NCI-H2081 (cell line): ENCODE results near the gene MEOX2.
A peak's percentile ranks its signal among the peaks of the same experiment; 100 is the strongest.

Experiments used
- DNase-seq, 2 experiments: peaks; one replicate each; lab custom pipeline; 2025; lab: John Stamatoyannopoulos, UW

MEOX2 gene

GRCh38 chr7:15686295-15686956, at the start of gene MEOX2:
MEOX2 (minus strand) TSS chr7:15686683; CDS start chr7:15686402, 281 bp downstream.
- peak; percentile 57 to 76 for DNase-seq

DNA sequence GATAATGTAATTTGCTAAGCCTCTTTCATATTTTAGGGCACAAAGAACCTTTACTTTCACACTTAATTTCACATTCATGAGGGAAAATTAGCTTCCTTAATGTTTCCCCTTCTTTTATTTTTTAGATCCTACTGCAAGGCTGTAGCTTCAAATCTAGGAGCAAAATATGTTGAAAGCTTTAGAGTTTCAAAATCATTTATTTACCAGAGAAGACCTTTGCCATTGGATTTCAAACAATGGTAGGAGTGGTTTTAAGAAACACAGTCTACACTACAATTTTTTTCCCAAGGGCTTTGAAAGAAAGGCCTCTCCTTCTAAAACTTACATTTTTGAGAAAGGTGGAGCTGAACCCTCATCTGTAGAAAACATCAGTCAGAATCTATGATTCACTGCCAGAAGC, 43.3 kb upstream of the MEOX2 start:
- no peak for DNase-seq

DNA sequence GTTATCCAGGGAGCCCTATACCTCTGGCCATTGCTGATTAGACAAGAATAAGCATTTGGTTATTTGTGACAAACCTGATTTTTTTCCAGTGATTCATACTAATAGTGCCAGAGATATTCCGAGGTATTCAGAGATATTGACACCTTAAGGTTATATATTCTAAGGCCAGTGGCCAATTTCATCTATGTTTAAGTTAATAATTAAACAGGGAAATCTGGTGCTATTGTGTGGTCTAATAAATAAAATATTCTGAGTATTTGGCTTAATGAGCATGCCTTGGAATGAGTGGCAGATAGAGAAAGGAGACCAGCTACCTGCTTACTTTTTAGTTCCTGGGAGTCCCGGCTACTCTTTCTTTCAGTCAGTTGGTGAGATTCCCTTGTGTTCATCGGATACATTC, 38.6 kb upstream of the MEOX2 start:
- no peak for DNase-seq

DNA sequence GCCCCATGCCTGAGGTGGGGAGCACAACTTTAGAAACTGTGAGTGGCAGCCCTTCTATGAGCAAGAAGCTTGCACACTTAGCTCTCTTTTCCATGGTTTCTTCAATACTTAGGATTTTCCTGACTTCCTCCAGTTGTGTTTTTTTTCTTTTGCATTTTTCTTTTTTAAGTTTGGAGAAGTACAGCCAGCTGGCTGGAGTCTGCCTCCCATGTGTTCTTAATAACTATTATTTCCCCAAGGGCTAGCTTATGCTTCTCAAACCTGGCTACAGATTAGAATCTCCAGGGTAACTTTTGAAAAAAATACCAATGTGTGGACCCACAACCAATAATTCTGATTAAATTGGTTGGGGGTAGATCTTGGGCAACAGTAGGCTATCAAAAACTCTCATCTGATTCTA, 37.4 kb upstream of the MEOX2 start:
- DNase-seq: no peak

- peak; percentile 38 to 66 for DNase-seq
These were observed 34.5 kb upstream of the MEOX2 start for GRCh38 chr7:15720849-15721471.

DNA sequence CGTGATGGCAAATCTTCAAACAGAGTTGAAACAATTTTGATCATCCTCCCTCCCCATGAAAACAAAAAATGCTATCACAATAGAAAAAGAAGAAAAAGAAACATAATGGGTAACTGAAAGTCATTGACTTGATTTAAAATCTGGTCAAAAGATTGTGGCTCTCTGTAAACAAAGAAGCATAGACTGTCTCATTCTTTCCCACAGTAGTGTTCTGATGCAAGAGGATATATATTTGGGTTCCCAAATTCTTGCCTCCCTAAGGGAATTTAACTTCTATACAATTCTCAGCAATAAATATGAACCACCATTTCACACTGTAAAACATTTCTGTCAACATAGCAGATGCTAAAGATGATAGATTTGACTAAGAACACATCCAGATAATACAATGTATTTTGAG, 32.8 kb upstream of the MEOX2 start:
- no peak for DNase-seq

GRCh38 chr7:15715435-15715834, 29.0 kb upstream of the MEOX2 start:
- no peak for DNase-seq

GRCh38 chr7:15709978-15710377, 23.5 kb upstream of the MEOX2 start:
- DNase-seq: no peak

GRCh38 chr7:15707570-15707969, 21.1 kb upstream of the MEOX2 start:
- no peak for DNase-seq

GRCh38 chr7:15703732-15704131, 17.2 kb upstream of the MEOX2 start:
- DNase-seq: no peak

GRCh38 chr7:15692501-15693020, 6.1 kb upstream of the MEOX2 start:
- DNase-seq: no peak

DNA sequence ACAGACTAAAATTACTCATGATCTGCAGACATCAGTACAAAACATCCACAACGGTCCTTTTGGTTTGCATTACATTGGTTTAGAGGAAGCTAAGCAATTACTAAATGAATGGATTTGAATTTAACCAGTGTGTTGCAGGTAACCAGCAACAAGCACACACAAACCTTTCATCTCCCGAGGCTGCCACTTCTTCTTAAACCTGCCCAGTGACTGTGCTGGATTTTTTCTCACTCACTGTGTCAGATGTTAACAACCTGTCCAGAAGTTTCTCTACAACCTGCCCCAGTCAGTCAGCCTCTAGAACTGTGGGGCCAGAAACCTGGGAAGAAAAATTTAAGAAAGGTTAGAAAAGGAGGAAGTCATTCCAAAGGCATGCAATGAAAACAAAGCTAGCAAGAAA, 2.4 kb upstream of the MEOX2 start:
- peak in 1 of 2 experiments; percentile 22 for DNase-seq

DNA sequence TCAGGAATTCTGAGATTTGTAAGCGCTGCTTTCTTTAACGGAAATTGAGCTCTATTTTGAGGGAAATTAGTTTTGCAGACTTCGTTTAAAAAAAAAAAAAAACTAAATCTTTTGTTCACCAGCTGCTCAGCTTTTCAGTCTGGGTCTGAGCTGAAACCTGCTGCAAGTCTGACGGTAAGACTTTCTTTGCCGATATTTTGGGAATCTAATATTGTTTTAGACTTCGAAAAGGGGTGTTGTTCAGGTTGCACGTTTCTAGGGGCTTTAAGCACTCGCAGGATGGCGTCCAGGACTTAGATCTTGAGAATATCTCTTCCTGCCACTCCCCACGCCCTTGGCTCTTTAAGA, 1.8 kb upstream of the MEOX2 start:
- no peak for DNase-seq

GRCh38 chr7:15687546-15688278, 1.2 kb upstream of the MEOX2 start:
- no peak for DNase-seq

DNA sequence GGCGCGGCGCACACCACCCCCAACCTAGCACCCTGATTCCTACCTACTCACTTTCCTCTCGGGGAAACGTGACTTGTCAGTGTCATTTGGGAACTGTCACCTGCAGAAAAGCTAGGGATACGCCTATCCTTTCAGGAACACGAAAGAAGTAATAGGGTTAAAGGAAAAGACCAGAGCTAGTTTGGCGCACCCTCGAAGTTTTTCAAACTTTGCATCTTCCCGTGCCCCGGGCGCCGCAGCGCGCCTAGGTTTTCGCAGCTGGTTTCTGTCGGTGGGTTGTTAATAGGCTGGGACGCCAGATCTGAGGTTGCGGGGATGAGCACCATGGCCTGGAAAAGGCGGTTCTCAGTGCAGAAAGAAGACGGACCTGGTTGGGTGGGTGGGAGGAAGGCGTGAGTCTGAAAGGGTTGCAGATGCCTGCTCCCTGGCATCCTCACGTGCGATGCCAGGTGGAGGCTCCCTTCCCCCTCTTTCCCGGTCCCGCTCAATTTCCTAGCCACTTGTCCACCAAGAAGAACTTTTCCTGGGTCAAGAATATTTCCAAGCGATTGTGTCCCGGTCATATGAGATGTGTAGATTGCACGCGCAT, 568 bp upstream of the MEOX2 start:
- no peak for DNase-seq

DNA sequence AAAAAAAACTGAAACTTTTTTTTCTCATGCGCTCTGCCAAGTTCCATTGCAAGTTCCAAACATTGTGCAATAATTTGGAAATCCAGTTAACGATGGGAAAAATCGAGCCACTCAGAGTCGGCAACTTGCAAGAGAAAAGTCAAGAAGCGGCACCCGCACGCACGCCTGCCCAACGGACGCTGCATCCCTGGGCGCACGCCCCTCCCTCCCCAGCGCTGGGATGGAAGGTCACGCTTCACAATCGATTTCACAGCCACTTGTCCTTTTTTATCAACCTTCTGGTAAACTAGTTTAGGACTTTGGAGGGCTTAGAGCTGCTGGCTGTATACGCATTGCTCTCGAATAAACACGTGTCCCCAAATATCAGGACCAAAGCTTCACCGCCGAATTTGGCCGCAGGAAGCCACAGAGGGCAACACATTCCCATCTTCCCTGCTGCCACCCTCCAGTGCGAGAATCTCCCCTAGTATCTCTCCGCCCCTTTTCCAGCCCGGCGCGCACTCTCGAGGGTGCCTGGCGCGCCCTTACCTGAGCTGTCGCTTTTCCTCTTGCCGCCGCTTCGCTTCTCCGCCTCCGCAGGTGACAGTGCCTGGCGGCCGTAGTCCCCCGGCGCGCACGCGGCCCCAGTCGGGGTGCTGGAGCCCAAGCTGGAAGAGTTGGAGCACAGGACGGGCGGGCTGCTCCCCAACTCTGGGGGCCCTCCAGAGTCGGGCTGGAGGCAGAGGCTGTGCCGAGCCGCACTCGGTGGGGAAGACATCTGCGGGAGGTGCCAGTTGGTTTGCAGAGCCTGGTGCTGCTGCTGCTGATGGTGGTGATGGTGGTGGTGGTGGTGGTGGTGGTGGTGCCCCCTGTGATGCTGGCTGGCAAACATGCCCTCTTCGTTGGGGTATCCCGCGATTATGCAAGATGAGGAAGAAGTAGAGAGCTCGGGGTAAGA, 857 bp downstream of the MEOX2 start:
- DNase-seq: peak; percentile 75 to 76

GRCh38 chr7:15684871-15685270, 1.6 kb downstream of the MEOX2 start:
- DNase-seq: peak; percentile 14 to 68

DNA sequence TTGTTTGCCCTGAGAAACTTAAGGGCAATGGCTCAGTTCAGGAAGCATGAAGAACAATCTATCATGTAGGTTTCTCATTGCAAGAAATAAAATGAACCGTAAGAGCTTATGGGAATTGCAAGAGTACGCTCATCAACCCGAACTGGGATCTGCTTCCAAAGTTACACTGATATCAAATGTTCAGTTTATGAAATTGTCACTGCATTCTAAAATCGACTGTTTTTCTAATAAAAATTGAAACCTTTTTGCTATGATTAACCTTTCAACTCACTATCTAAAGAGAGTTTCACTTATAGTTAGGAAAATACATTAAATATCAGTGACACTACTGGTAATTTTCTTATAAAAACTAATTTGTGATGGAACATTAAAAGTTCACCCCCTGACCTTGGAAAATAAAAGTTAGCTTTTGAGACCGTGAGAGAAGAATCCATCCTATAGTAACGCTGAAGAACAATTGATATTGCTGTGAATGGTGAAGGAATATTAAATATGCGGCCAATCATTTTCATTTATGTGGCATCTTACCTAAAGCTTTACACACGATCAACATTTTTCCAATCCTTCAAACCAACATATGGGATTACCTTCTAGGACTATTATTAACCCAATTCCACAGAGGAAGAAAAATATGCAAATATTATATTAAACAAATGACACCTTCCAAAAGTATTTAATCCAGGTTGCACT, 2.2 kb downstream of the MEOX2 start:
- peak in 1 of 2 experiments; percentile 30 for DNase-seq

DNA sequence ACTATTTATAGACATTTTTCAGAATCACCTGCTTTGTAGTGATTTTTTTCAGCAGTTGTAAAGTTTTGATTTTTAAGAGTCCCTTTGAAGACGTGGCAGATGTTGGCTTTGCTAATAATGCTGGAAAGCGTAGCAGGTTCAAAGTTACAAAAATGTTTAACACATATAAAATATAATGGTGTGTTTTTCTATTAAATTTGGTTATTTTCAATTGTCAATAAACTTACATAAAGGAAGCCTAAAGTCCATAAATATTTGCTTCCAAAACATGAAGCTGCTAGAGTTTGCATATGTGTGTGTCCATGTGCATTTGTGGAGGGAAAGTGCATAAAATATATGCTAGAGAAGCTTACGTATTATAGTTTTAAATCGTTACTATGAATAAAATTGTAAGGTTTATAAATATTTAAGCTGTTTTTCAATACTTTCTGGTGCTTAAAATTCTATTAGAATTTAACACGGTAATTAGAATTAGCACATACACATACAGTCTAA, 3.7 kb downstream of the MEOX2 start:
- DNase-seq: no peak

GRCh38 chr7:15682111-15682510, 4.4 kb downstream of the MEOX2 start:
- no peak for DNase-seq

DNA sequence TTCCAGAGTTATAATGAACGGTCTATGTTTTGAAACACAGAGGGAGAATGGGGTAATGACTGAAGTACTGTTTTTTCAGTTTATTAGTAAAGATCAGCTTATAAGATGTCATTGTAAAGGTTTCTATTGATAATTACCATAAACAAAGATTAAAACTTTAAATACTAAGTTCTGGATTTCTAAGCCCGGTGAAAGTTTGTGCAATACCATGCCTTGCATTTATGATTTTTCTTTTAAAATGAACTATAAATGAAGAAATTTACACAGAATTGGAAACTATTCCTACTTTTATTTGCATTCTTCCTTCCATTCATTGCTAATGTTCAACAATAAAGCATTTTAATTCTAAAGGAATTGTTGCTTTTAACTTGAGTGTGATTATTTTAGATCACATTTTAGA, 4.9 kb downstream of the MEOX2 start:
- no peak for DNase-seq
